RWPE2 (cell line): ENCODE data around the gene CBX4.

Experiments
- ATAC-seq: fragments of 200-7000 bp; cut with Tn5 transposase; 3 replicates; pipeline ENCODE4 v1.9.1; 2021; ENCODE audit warnings: low read depth
- DNase-seq: peaks from one replicate; pipeline ENCODE4 v3.0.0-alpha.2; 2020; ENCODE audit warnings: low spot score
- H3K27ac ChIP-seq: fragments of 450-650 bp; 2 replicates; pipeline ENCODE4 v1.5.1; 2017; ENCODE audit warnings: mild to moderate bottlenecking; ENCODE audit not compliant: poor library complexity, severe bottlenecking
- H3K27me3 ChIP-seq: fragments of 250-450 bp; sonication (Bioruptor Pico); 2 replicates; pipeline ENCODE4 v1.5.1; 2021; ENCODE audit warnings: mild to moderate bottlenecking, moderate library complexity; ENCODE audit not compliant: insufficient read depth, poor library complexity, severe bottlenecking
- H3K36me3 ChIP-seq: fragments of 250-450 bp; sonication (Bioruptor Pico); 2 replicates; pipeline ENCODE4 v1.5.1; 2020; ENCODE audit warnings: low read depth, mild to moderate bottlenecking, moderate library complexity
- H3K4me1 ChIP-seq: fragments of 250-450 bp; sonication (Bioruptor Pico); 2 replicates; pipeline ENCODE4 v1.5.1; 2021; ENCODE audit warnings: mild to moderate bottlenecking, moderate library complexity; ENCODE audit not compliant: insufficient read depth, poor library complexity, severe bottlenecking
- H3K4me3 ChIP-seq: fragments of 250-450 bp; sonication (Bioruptor Pico); 2 replicates; pipeline ENCODE4 v1.5.1; 2021; ENCODE audit warnings: mild to moderate bottlenecking, moderate library complexity; ENCODE audit not compliant: severe bottlenecking
- H3K9me3 ChIP-seq: fragments of 250-450 bp; sonication (Bioruptor Pico); 2 replicates; pipeline ENCODE4 v1.5.1; 2021; ENCODE audit warnings: mild to moderate bottlenecking, moderate library complexity; ENCODE audit not compliant: severe bottlenecking
- CTCF ChIP-seq: fragments of 450-650 bp; IDR thresholded peaks from one replicate; pipeline ENCODE4 v1.5.1; 2017; ENCODE audit warnings: mild to moderate bottlenecking, moderate library complexity; ENCODE audit not compliant: poor library complexity, severe bottlenecking

CBX4 gene

GRCh38 chr17:79862238-79862637 lies 23.0 kb upstream of the CBX4 start:
- no peaks in the 10 kb centered on the region for H3K36me3 ChIP-seq
- TF ChIP-seq CTCF = no peak
- peaks cover 3% of the 10 kb centered on the region for H3K4me1 ChIP-seq
- DNase-seq (no peak), ATAC-seq (no peak)
- no peak overlapping the region for H3K4me3 ChIP-seq
- no peaks in the 10 kb centered on the region for H3K9me3 ChIP-seq
- no peak overlapping the region for H3K27ac ChIP-seq
- H3K27me3 ChIP-seq = no peaks in the 10 kb centered on the region

GRCh38 chr17:79861413-79862216 lies 22.4 kb upstream of the CBX4 start:
- peaks cover 3% of the 10 kb centered on the region for H3K4me1 ChIP-seq
- no peak overlapping the region for H3K4me3 ChIP-seq
- DNase-seq = no peak
- H3K36me3 ChIP-seq = no peaks in the 10 kb centered on the region
- TF ChIP-seq CTCF = no peak
- H3K9me3 ChIP-seq = no peaks in the 10 kb centered on the region
- no peak overlapping the region for H3K27ac ChIP-seq
- no peaks in the 10 kb centered on the region for H3K27me3 ChIP-seq
- ATAC-seq = no peak

- H3K4me1 ChIP-seq = peaks cover 2% of the 10 kb centered on the region
- no peaks in the 10 kb centered on the region for H3K9me3 ChIP-seq
- no peak for ATAC-seq
- H3K27me3 ChIP-seq = no peaks in the 10 kb centered on the region
- DNase-seq = no peak
- no peaks in the 10 kb centered on the region for H3K36me3 ChIP-seq
- H3K4me3 ChIP-seq = no peak overlapping the region
- no peak overlapping the region for H3K27ac ChIP-seq
- TF ChIP-seq CTCF = no peak
Observed at GRCh38 chr17:79859676-79860615, 20.7 kb upstream of the CBX4 start.

GRCh38 chr17:79857095-79857494 lies 17.9 kb upstream of the CBX4 start:
- no peak for TF ChIP-seq CTCF
- H3K27me3 ChIP-seq = no peaks in the 10 kb centered on the region
- no peak for DNase-seq
- no peaks in the 10 kb centered on the region for H3K9me3 ChIP-seq
- no peak for ATAC-seq
- peaks cover 7% of the 10 kb centered on the region for H3K4me1 ChIP-seq
- H3K27ac ChIP-seq = no peak overlapping the region
- no peak overlapping the region for H3K4me3 ChIP-seq
- H3K36me3 ChIP-seq = no peaks in the 10 kb centered on the region
